ENCODE measurements around the gene RAD51B.

Gene RAD51B

DNA sequence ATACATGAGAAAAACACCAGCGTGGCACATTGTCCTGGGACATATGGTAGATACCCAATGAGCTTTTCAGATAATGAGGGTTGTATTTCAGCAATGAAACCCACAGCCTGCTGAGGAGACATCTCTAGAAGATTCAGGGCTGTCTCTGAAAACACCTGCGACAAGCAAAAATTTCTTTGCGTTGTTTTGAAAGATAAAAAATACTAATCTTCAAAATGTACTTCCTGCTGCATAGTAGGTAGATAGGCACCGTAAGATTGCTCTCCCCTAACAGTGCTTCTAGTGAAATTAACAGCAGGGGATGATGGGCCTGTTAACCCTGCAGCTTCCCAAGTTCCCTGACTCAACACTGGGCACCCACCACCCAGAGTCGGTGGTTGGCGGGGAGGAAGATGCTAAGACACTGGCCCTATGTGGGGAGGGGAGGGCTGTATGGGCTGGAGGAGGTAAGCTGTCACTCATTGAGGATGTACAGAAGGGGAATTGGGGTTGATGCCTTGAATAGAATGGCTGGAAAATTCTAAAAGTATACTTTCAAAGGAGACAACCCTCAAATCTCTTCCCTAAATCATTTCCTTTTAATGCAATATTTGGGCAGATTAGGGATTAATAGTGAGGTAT, 953.3 kb downstream of the RAD51B start:
- no peak for DNase-seq

DNA sequence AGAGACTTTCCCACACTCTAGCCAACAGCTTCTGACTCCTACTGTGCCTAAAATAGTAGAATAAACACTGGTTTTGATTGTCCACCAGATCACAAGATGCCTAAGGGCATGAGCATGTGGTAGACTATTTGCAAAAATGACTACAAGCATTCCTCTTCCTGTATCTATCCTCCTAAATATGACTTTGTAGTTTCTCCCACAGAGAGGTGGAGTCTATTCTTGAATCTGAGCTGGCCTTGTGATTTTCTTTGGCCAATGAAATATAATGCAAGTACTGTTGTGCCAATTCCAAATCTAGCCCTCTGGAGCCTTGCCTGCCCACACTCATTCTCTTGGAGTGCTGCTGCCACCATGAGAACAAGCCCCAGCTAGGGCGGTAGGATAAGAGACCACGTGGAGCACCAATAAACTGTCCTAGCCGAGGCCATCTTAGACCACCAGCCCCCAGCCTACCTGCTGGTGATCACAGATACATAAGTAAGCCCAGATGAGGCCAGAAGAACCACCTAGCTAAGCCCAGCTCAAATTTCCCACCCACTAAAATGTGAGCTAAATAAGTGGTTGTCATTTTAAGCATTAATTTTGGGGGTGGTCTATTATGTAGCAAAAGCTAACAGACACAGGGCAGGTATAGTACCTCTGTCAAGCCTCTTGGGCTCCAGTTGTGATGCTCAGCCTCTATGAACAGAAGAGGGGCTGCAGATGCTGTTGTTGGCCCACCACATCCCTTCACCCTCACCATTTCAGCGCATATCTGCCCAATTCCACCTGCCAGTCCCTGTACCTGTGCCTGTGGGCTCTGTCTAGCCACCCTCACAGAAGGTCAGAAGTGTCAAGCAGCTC, 955.4 kb downstream of the RAD51B start:
- peak; percentile 11 for DNase-seq

DNA sequence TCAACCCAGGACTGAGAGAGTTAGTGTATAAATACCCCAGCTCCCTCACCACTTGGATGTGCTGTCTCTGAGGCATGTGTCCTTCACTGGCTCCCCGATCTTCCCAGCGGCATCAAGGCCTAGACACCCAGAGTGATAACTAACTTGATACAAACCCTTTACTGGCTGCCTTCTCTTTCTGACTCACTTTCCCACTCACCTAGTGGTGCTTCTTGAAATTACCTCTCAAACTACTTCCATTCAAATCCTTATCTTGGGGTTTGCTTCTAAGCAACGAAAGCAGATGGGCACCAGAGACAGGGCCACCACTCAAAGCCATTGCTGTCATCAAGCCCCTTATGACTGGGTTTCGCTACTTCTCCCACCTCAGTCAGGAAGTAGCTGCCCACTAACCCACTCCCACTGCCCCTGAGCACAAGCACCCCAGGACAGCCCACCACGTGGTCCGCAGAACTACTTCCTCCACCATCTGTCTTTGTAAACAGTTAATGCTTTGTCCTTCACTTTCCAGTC, 956.1 kb downstream of the RAD51B start:
- no peak for DNase-seq

- peak; percentile 1 for DNase-seq
Observed at GRCh38 chr14:68777644-68778043, 958.1 kb downstream of the RAD51B start.

All from femur (tissue), 1 donor.